DND-41 (cell line): ENCODE results near the gene ZNF581.

Source experiments
- ATAC-seq: fragments of 200-7000 bp; cut with Tn5 transposase; 3 replicates; pipeline ENCODE4 v1.9.1; 2021; ENCODE audit warnings: low read depth; ENCODE audit not compliant: insufficient read depth
- DNase-seq: peaks from one replicate; pipeline ENCODE4 v3.0.0-alpha.2; 2020
- H2AFZ ChIP-seq: 2 replicates; pipeline ENCODE4 v1.6.0; 2012; ENCODE audit warnings: low read depth, low read length
- H3K27ac ChIP-seq: 2 replicates; pipeline ENCODE4 v1.5.1; 2012; ENCODE audit warnings: low read length, inconsistent platforms
- H3K27me3 ChIP-seq: fragments of 200-600 bp; sonication (generic); 2 replicates; pipeline ENCODE4 v1.6.0; 2012; ENCODE audit warnings: low read length, mild to moderate bottlenecking, inconsistent platforms; ENCODE audit not compliant: insufficient read depth, poor library complexity
- H3K36me3 ChIP-seq: 2 replicates; pipeline ENCODE4 v1.5.1; 2012; ENCODE audit warnings: low read length, inconsistent platforms; ENCODE audit not compliant: insufficient read depth
- H3K4me1 ChIP-seq: 2 replicates; pipeline ENCODE4 v1.5.1; 2012; ENCODE audit warnings: mild to moderate bottlenecking, low read length; ENCODE audit not compliant: insufficient read depth
- H3K4me2 ChIP-seq: 2 replicates; pipeline ENCODE4 v1.6.0; 2012; ENCODE audit warnings: mild to moderate bottlenecking, moderate library complexity, low read length, inconsistent platforms; ENCODE audit not compliant: insufficient read depth
- H3K4me3 ChIP-seq, 2 experiments: fragments of 200-600 bp in 1 of 2; shearing (Covaris generic) in 1 of 2; 2 replicates each; pipeline ENCODE4 v1.5.1; 2012 to 2016; ENCODE audit warnings: inconsistent platforms in 2 of 2, low read length in 2 of 2, mild to moderate bottlenecking in 2 of 2, low read depth in 1 of 2, moderate library complexity in 1 of 2
- H3K79me2 ChIP-seq: 2 replicates; pipeline ENCODE4 v1.6.0; 2012; ENCODE audit warnings: low read length, inconsistent platforms; ENCODE audit not compliant: insufficient read depth
- H3K9ac ChIP-seq: 2 replicates; pipeline ENCODE4 v1.6.0; 2012; ENCODE audit warnings: low read depth, mild to moderate bottlenecking, inconsistent platforms, low read length, moderate library complexity
- H3K9me3 ChIP-seq: 2 replicates; pipeline ENCODE4 v1.5.1; 2012; ENCODE audit warnings: low read length, moderate library complexity, mild to moderate bottlenecking, inconsistent platforms; ENCODE audit not compliant: insufficient read depth, severe bottlenecking
- H4K20me1 ChIP-seq: 2 replicates; pipeline ENCODE4 v1.6.0; 2012; ENCODE audit warnings: low read length; ENCODE audit not compliant: insufficient read depth
- CTCF ChIP-seq: IDR thresholded peaks from 2 replicates; pipeline ENCODE4 v1.5.1; 2012; ENCODE audit warnings: borderline replicate concordance, low read length, moderate library complexity, mild to moderate bottlenecking; ENCODE audit not compliant: poor library complexity, severe bottlenecking; ENCODE audit errors: extremely low read depth
- EZH2 ChIP-seq: IDR thresholded peaks from 3 replicates; pipeline ENCODE4 v1.6.1; 2012; ENCODE audit warnings: borderline replicate concordance, low read depth, mild to moderate bottlenecking, moderate library complexity, low read length, inconsistent platforms; ENCODE audit not compliant: severe bottlenecking

ZNF581 gene

GRCh38 chr19:55661826-55662225 lies 18.4 kb downstream of the ZNF581 start:
- no peak for DNase-seq

GRCh38 chr19:55663846-55664536 lies 20.5 kb downstream of the ZNF581 start:
- Histone ChIP-seq H2AFZ (no peak overlapping the region), H3K27ac (no peak overlapping the region), H3K79me2 (peaks cover 98% of the 10 kb centered on the region), H3K4me1 (peaks cover 8% of the 10 kb centered on the region; the same call in 1 of the 2 replicates), H3K9ac (no peak overlapping the region), H4K20me1 (peaks cover 98% of the 10 kb centered on the region), H3K36me3 (peaks cover 99% of the 10 kb centered on the region), H3K27me3 (no peaks in the 10 kb centered on the region), H3K9me3 (no peaks in the 10 kb centered on the region), H3K4me2 (no peak overlapping the region), H3K4me3 (no peak overlapping the region)
- TF ChIP-seq CTCF (no peak), EZH2 (no peak)
- DNase-seq (no peak), ATAC-seq (no peak)

More at GRCh38 chr19:55661826-55662225, 18.4 kb downstream of the ZNF581 start:
- Histone ChIP-seq H3K4me2 (no peak overlapping the region), H3K9ac (no peak overlapping the region), H3K36me3 (peaks cover 99% of the 10 kb centered on the region), H2AFZ (no peak overlapping the region), H3K4me3 (no peak overlapping the region), H3K27ac (no peak overlapping the region), H3K4me1 (peaks cover 29% of the 10 kb centered on the region), H4K20me1 (peaks cover 98% of the 10 kb centered on the region), H3K27me3 (no peaks in the 10 kb centered on the region), H3K79me2 (peaks cover 98% of the 10 kb centered on the region), H3K9me3 (no peaks in the 10 kb centered on the region)
- TF ChIP-seq EZH2 (no peak), CTCF (no peak)
- ATAC-seq = no peak

GRCh38 chr19:55666343-55667005 lies 23.0 kb downstream of the ZNF581 start:
- H2AFZ ChIP-seq = no peak overlapping the region
- ATAC-seq (no peak), DNase-seq (no peak)
- H3K9me3 ChIP-seq = no peaks in the 10 kb centered on the region
- H3K4me2 ChIP-seq = no peak overlapping the region
- no peak overlapping the region for H3K4me3 ChIP-seq
- H3K36me3 ChIP-seq = peaks cover 99% of the 10 kb centered on the region
- TF ChIP-seq CTCF (no peak), EZH2 (no peak)
- H3K79me2 ChIP-seq = peaks cover 98% of the 10 kb centered on the region
- no peak overlapping the region for H3K9ac ChIP-seq
- H3K27ac ChIP-seq = no peak overlapping the region
- H3K4me1 ChIP-seq = peaks cover 16% of the 10 kb centered on the region
- H3K27me3 ChIP-seq = no peaks in the 10 kb centered on the region
- peaks cover 98% of the 10 kb centered on the region for H4K20me1 ChIP-seq
